GM12878 (cell line): ENCODE measurements around the gene MDGA2. TPM values are rescaled to one million over a fixed set of nuclear protein-coding genes. Genes with fewer than 3 reads are reported as not detected.

ENCODE experiments used
- ATAC-seq: fragments of 200-7000 bp; cut with Tn5 transposase; 3 replicates; pipeline ENCODE4 v1.9.1; 2020; ENCODE audit warnings: mild to moderate bottlenecking, moderate library complexity
- BruUV-seq: library from RNA; stranded (reverse); fragments of 400-500 nt; replicated peaks from 2 replicates; lab custom pipeline; 2021; lab: Mats Ljungman, UMichigan
- CTCF ChIA-PET: fragments of 300-600 bp; sonication (Branson Sonifier 250); formaldehyde crosslinking; extraction: SDS; loops from one replicate; lab custom pipeline; 2021; ENCODE audit warnings: inconsistent platforms; lab: Yijun Ruan, JAX
- POLR2A ChIA-PET: fragments of 350-600 bp; formaldehyde crosslinking; extraction: SDS; loops from one replicate; lab custom pipeline; 2021; ENCODE audit warnings: inconsistent platforms; lab: Charles Lee
- RAD21 ChIA-PET: fragments of 300-600 bp; sonication (Branson Sonifier 250); formaldehyde crosslinking; loops from one replicate; lab custom pipeline; 2023; ENCODE audit warnings: antibody characterized with exemption; ENCODE audit not compliant: unreplicated experiment; lab: Charles Lee
- SMC1A ChIA-PET: fragments of 300-600 bp; sonication (Branson Sonifier 250); formaldehyde crosslinking; loops from one replicate; lab custom pipeline; 2023; ENCODE audit not compliant: unreplicated experiment, uncharacterized antibody; lab: Charles Lee
- DNase-seq: peaks from one replicate; pipeline ENCODE4 v3.0.0-alpha.2; 2011; ENCODE audit warnings: low read depth, low spot score
- FAIRE-seq: peaks from 3 replicates; lab custom pipeline; 2011; peaks lifted over from hg19 to GRCh38; lab: Jason Lieb, UNC
- H2AFZ ChIP-seq: 2 replicates; pipeline ENCODE4 v1.6.0; 2011; ENCODE audit warnings: low read depth, low read length, control low read depth; ENCODE audit not compliant: control insufficient read depth
- H3K27ac ChIP-seq: 2 replicates; pipeline ENCODE4 v1.5.1; 2011; ENCODE audit warnings: control low read depth; ENCODE audit not compliant: control insufficient read depth, insufficient read depth
- H3K27me3 ChIP-seq, 2 experiments: replicated peaks in 1 of 2; 2 replicates each; pipeline versions ENCODE4 v1.6.0 to v1.6.1; 2011; ENCODE audit warnings: low read length in 1 of 2; ENCODE audit not compliant: control insufficient read depth in 2 of 2, insufficient read depth in 2 of 2
- H3K36me3 ChIP-seq, 2 experiments: 2 replicates each; pipeline ENCODE4 v1.5.1; 2011; ENCODE audit warnings: low read length in 1 of 2; ENCODE audit not compliant: control insufficient read depth in 2 of 2, insufficient read depth in 2 of 2
- H3K4me1 ChIP-seq: 2 replicates; pipeline ENCODE4 v1.6.1; 2011; ENCODE audit warnings: mild to moderate bottlenecking, low read length, moderate library complexity, mixed read lengths; ENCODE audit not compliant: control insufficient read depth, insufficient read depth
- H3K4me2 ChIP-seq: 2 replicates; pipeline ENCODE4 v1.6.0; 2011; ENCODE audit warnings: control low read depth; ENCODE audit not compliant: control insufficient read depth, insufficient read depth
- H3K4me3 ChIP-seq: fragments of 200-600 bp; sonication (generic); 2 replicates; pipeline ENCODE4 v1.5.1; 2016
- H3K79me2 ChIP-seq: 2 replicates; pipeline ENCODE4 v1.6.0; 2011; ENCODE audit warnings: low read length; ENCODE audit not compliant: control insufficient read depth, insufficient read depth
- H3K9ac ChIP-seq: 2 replicates; pipeline ENCODE4 v1.8.0; 2011; ENCODE audit warnings: low read length, control low read depth, mixed read lengths; ENCODE audit not compliant: control insufficient read depth, insufficient read depth
- H3K9me3 ChIP-seq: replicated peaks from 3 replicates; pipeline ENCODE4 v1.5.1; 2011; ENCODE audit warnings: mild to moderate bottlenecking, low read length; ENCODE audit not compliant: control insufficient read depth, insufficient read depth
- H4K20me1 ChIP-seq: 2 replicates; pipeline ENCODE4 v1.6.0; 2011; ENCODE audit not compliant: control insufficient read depth, insufficient read depth
- ATF2 ChIP-seq: IDR thresholded peaks from 2 replicates; pipeline ENCODE4 v1.6.1; 2012; ENCODE audit warnings: low read length, inconsistent platforms
- BACH1 ChIP-seq: fragments of 450-650 bp; IDR thresholded peaks from 2 replicates; pipeline ENCODE4 v1.6.1; 2017; ENCODE audit warnings: mild to moderate bottlenecking, borderline replicate concordance
- BCLAF1 ChIP-seq: fragments of 450-650 bp; IDR thresholded peaks from 2 replicates; pipeline ENCODE4 v1.6.1; 2017; ENCODE audit warnings: antibody characterized with exemption, mild to moderate bottlenecking, moderate library complexity
- CHD2 ChIP-seq: IDR thresholded peaks from 2 replicates; pipeline ENCODE4 v1.6.1; 2011; ENCODE audit warnings: low read depth, low read length, improper control_type of control experiment, borderline replicate concordance
- CUX1 ChIP-seq: IDR thresholded peaks from 2 replicates; pipeline ENCODE4 v1.6.1; 2012; ENCODE audit warnings: improper control_type of control experiment, low read depth, low read length; ENCODE audit not compliant: insufficient replicate concordance
- EED ChIP-seq: sonication (generic); IDR thresholded peaks from 2 replicates; pipeline ENCODE4 v1.6.1; 2016; ENCODE audit warnings: antibody characterized with exemption, low read depth
- ETV6 ChIP-seq, 2 experiments: fragments of 450-650 bp in 1 of 2; IDR thresholded peaks in 1 of 2; conservative IDR thresholded peaks in 1 of 2; 2 replicates each; pipeline ENCODE4 v1.6.1; 2014; ENCODE audit warnings: antibody characterized with exemption in 1 of 2, borderline replicate concordance in 1 of 2, low read depth in 1 of 2, mild to moderate bottlenecking in 1 of 2, moderate library complexity in 1 of 2
- JUND ChIP-seq: IDR thresholded peaks from 2 replicates; pipeline ENCODE4 v1.6.1; 2012; ENCODE audit warnings: low read depth, mild to moderate bottlenecking, low read length, improper control_type of control experiment, moderate library complexity
- NBN ChIP-seq: fragments of 450-650 bp; IDR thresholded peaks from 2 replicates; pipeline ENCODE4 v1.6.1; 2016
- RFX5 ChIP-seq: IDR thresholded peaks from 2 replicates; pipeline ENCODE4 v1.6.1; 2011; ENCODE audit warnings: low read depth, low read length, improper control_type of control experiment
- SMAD1 ChIP-seq: fragments of 450-650 bp; IDR thresholded peaks from 2 replicates; pipeline ENCODE4 v1.6.1; 2018; ENCODE audit warnings: mild to moderate bottlenecking, low read depth; ENCODE audit not compliant: partially characterized antibody
- SMARCA5 ChIP-seq: fragments of 450-650 bp; IDR thresholded peaks from 2 replicates; pipeline ENCODE4 v1.6.1; 2017; ENCODE audit warnings: mild to moderate bottlenecking
- TARDBP ChIP-seq: IDR thresholded peaks from 2 replicates; pipeline ENCODE4 v1.6.1; 2016; ENCODE audit warnings: borderline replicate concordance
- YBX1 ChIP-seq: fragments of 450-650 bp; IDR thresholded peaks from 2 replicates; pipeline ENCODE4 v1.6.1; 2016; ENCODE audit warnings: antibody characterized with exemption
- WGBS: methylation state at CpG from one replicate; pipeline ENCODE4 v1.1.6; 2016; ENCODE audit warnings: low lambda C conversion rate; ENCODE audit not compliant: insufficient replicate concordance, insufficient coverage; ENCODE audit errors: missing lambda C conversion rate; 5-methylcytosine and 5-hydroxymethylcytosine counted together
- in situ Hi-C: fragments of 300-500 bp; cut with MboI; formaldehyde crosslinking; loops from 9 replicates; pipeline ENCODE4 v1.14.3; 2018; ENCODE audit warnings: mixed read lengths
- intact Hi-C: fragments of 100-400 bp; cut with micrococcal nuclease; formaldehyde crosslinking; loops from one replicate; pipeline ENCODE4 v1.14.2; 2022; ENCODE audit not compliant: unreplicated experiment
- polyA plus RNA-seq, 11 experiments: library from polyadenylated mRNA; depleted of rRNA in 4 of 11; unstranded in 6 of 11; stranded (reverse) in 5 of 11; fragments of >200 nt; fragmentation: Nextera tagmentation in 4 of 11; fragmentation: Illumina TruSeq in 1 of 11; extraction: Ambion mirVana in 4 of 11; extraction: Trizol in 1 of 11; gene quantifications; 1 replicate in 1 of 11; 2 replicates in 10 of 11; pipeline versions ENCODE4 v1.2.1 to v1.2.3, GENCODE V29; 2011 to 2016; ENCODE audit warnings: inconsistent platforms in 2 of 11, missing spikeins in 2 of 11, low read depth in 1 of 11
- total RNA-seq, 4 experiments: library from RNA; depleted of rRNA in 3 of 4; stranded (reverse); fragments of >200 nt in 3 of 4; fragmentation: Illumina TruSeq in 1 of 4; extraction: Trizol in 1 of 4; gene quantifications; 2 replicates each; pipeline versions ENCODE4 v1.2.1 to v1.2.3, GENCODE V29; 2013 to 2021

Gene MDGA2
- total and polyA plus RNA-seq, 10 of the 15 experiments (the other 5 are each of a cell fraction or from before 2014, with no cell fraction given) = not detected

GRCh38 chr14:47277703-47278102 lies 397.7 kb downstream of the MDGA2 start:
- Histone ChIP-seq H3K4me1 (no peaks in the 10 kb centered on the region), H3K27me3 (no peaks in the 10 kb centered on the region), H3K79me2 (no peaks in the 10 kb centered on the region), H3K9ac (no peak overlapping the region), H3K36me3 (no peaks in the 10 kb centered on the region), H4K20me1 (no peaks in the 10 kb centered on the region), H3K4me2 (no peak overlapping the region), H2AFZ (no peak overlapping the region), H3K4me3 (no peak overlapping the region), H3K9me3 (no peaks in the 10 kb centered on the region), H3K27ac (no peak overlapping the region)
- ATAC-seq (no peak), FAIRE-seq (no peak), DNase-seq (no peak)
- POLR2A ChIA-PET = no interaction called here
- CTCF ChIA-PET = interaction anchor here (0.5 to 1.7 kb wide), 12 partner anchors 10 to 1667 kb away, joined by 3 to 11 read pairs (median 4); no protein-coding TSS in a partner anchor
- WGBS = 87% methylated on average over 1 of the region's 1 CpG
- no TSS peak for BruUV-seq
- intact Hi-C loops = loop anchor here (1.0 to 10.0 kb wide), 2 partner anchors 696 to 1023 kb away; no protein-coding TSS in a partner anchor
- RAD21 ChIA-PET = interaction anchor here (1.4 kb wide), 1 partner anchor 697 kb away, joined by 4 read pairs; no protein-coding TSS in a partner anchor
- SMC1A ChIA-PET = interaction anchor here (0.7 to 1.0 kb wide), 2 partner anchors 684 to 696 kb away, joined by 3 read pairs; no protein-coding TSS in a partner anchor
- TF ChIP-seq JUND (no peak), BACH1 (no peak), NBN (no peak), CHD2 (no peak), EED (no peak), BCLAF1 (no peak), ETV6 (conservative IDR thresholded peaks at IDR 0.05 in 1 of 2, IDR thresholded peaks at IDR 0.05 in 1 of 2; ENCODE audit: borderline replicate concordance in 1 of 2, low read depth in 1 of 2) (no peak), SMARCA5 (no peak), TARDBP (no peak), SMAD1 (no peak), YBX1 (no peak), ATF2 (no peak), RFX5 (no peak), CUX1 (no peak)
- in situ Hi-C loops = no loop called here
